Measurements from ENCODE around the gene RNASE8.

The RNASE8 gene

GRCh38 chr14:21092273-21093011 lies 34.8 kb downstream of the RNASE8 start:
- no peak for DNase-seq (ENCODE audit: low spot score)

GRCh38 chr14:21093018-21093417 lies 35.4 kb downstream of the RNASE8 start:
- DNase-seq (ENCODE audit: low spot score), result no peak

GRCh38 chr14:21093769-21094681 lies 36.4 kb downstream of the RNASE8 start:
- no peak for DNase-seq (ENCODE audit: low spot score)

- DNase-seq (ENCODE audit: low spot score), result no peak
Measured at GRCh38 chr14:21095430-21096205, 38.0 kb downstream of the RNASE8 start.

- no peak for DNase-seq (ENCODE audit: low spot score)
Measured at GRCh38 chr14:21096438-21096837, 38.8 kb downstream of the RNASE8 start.

DNA sequence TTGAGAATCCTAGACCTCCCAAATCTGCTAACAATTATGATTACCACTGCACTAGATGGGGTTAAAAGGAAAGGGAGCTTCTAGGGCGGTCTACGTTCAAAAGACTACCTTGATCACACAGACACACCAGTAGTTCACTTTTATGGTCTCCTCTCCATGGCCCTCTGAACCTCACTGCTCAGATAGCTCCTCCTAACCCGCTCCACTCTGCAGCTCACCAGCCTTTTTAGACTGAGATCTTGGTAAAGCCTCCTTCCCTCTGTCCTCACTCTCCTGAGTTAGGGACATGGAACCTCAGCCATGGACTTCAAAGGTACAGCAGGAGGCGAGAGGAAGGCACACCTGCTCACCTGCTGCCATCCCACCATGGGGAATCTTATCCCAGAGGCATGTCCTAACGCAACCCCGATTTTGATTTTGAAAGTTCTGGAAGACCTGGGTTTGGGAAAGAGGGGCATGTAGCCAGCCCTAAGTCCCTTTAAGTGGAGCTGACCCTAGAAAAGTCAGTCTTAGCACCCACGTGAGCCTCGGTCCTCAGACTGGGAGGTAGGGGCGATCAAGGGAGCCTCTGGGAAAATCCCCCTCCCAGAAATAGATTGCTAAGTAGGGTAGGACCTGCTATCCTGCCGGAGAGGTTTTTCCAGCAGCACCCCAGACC lies 39.5 kb downstream of the RNASE8 start:
- DNase-seq (ENCODE audit: low spot score), result peak; percentile 23

DNA sequence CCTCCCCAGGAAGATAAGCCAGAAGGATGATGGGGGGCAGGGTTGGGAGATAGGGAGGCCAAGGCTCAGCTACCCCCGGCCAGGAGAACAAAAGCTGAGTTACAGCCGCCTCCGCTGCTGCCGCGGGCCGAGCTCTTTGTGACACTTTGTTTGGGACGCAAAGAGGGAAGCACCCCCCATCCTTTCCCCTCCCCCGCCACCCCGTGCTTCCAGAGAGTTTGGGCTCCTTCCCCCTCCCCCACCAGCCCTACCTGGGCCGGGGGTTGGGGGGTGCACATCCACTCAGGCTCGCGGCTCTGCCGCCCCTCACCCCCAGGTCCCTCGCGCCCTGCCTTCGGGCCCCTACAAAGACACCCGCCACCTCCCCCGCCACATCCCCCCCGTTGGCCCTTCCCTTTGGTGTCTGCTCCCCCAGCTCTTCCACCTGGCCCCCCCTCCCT lies 40.0 kb downstream of the RNASE8 start:
- no peak for DNase-seq (ENCODE audit: low spot score)

DNA sequence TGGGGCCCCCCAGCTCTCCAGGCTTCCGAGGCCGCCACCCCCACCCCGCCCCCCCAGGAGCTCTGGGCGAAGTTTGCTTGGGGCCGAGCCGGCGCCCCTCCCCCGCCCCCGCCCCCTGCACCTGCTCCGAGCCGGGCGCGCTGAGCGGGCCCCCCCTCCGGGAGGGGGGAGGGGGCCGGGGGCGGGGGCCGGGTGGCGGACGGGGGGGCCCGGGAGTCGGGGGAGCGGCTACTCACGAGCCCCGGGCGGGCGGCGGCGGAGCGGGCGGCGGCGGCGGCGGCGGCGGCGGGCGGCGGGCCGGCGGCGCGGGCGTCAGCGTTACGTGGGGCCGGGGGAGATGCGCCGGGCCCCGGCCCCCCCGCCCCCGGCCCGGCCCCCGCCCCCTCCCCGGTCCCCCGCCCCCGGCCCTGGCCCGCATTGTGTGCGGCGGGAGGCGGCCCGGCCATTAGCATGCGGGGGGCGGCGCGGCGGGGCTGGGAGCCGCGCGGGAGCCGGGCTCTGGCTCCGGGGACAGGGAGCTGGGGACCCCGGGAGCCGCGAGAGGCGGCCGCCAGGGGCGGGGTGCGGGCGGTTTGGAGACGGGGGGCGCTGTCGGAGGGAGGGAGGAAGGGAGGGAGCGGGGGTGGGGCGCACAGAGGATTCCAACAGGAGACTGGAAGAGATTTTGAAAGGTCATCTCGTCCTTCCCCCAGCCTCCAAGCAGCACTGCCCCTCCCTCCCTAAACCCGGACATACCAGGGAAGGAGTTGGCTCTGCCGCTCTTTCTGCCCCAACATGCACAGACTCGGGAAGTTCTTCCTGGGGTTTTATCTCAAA lies 40.7 kb downstream of the RNASE8 start, which contains the start of gene ZNF219:
TSS of gene ZNF219 (minus strand) at position 580 of the 816 bp plus-strand sequence. CDS start 5,064 bp downstream, outside the sequence.
- DNase-seq (ENCODE audit: low spot score), result peak; percentile 42

- no peak for DNase-seq (ENCODE audit: low spot score)
Measured at GRCh38 chr14:21098892-21099595, 41.4 kb downstream of the RNASE8 start.

- no peak for DNase-seq (ENCODE audit: low spot score)
Measured at GRCh38 chr14:21099596-21099985, 42.0 kb downstream of the RNASE8 start.

DNA sequence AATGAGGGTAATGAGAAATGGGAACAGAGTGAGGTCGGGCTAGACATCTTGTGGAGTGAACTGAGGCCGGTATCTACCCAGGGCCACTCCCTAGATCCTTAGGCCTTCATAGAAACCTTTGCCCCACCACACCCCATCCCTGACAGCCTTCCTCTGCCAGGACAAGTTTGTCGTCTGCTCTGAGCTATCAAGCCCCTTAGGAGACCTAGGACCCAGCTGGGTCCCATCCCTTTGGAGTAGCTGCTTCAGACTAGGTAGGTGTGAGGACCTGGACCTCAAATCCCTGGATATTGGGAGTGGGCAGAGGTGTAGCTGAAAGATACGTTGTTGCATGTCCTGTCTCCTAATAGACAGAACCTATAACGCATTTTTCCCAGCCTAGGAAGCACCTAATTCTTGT lies 43.3 kb downstream of the RNASE8 start, which contains the start of gene TMEM253:
TSS of gene TMEM253 (plus strand) at position 136 of the 400 bp plus-strand sequence. CDS start 278 bp downstream, outside the sequence.
- DNase-seq (ENCODE audit: low spot score), result no peak

GRCh38 chr14:21101802-21102413 lies 44.3 kb downstream of the RNASE8 start:
- no peak for DNase-seq (ENCODE audit: low spot score)

- no peak for DNase-seq (ENCODE audit: low spot score)
Measured at GRCh38 chr14:21102521-21103410, 45.1 kb downstream of the RNASE8 start.

DNA sequence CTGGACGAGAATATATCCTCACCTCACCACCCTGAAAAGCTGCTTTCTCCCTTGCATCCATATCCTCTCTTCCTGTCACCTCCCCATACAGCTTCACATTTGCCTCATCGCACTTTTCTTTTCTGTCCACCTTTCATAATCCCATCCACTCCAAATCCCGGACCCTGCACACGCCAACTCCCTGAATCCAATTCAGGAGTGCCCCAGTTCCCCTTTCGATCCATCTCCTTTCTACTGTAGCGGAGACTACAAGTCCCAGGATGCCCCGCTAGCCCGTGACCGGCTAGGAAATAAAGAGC lies 45.7 kb downstream of the RNASE8 start:
- no peak for DNase-seq (ENCODE audit: low spot score)

- peak; percentile 94 for DNase-seq (ENCODE audit: low spot score)
Measured at GRCh38 chr14:21103710-21104447, 46.3 kb downstream of the RNASE8 start.

DNA sequence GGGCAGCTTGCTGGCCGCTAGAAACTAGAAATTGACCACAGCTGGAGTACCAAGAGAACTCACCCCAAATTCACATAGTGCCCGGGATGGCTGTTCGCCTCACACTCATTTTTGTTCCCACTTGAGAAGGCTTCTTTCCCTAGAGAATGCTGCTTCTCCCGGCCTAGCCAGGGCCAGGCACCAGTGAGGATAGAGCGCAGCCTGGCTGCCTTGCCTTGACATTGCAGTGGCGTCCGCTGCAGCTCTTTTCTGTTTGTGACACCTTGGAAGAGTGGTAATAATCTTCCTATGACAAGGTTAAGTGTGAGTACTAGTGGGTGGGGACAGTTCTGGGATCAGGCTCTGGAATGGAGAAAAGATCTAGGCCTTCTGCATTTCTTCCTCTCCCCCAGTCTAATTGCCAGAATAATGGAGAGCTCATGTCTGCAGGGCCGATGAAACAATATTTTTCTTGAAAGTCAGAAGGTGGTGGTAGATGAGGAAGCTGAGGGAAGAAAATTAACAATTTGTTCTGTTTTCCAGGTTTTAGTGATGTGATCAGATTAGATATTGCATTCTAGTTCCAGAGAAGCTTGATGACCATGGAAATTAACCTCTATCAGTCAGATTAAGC lies 46.9 kb downstream of the RNASE8 start:
- peak; percentile 87 for DNase-seq (ENCODE audit: low spot score)

GRCh38 chr14:21105095-21105494 lies 47.5 kb downstream of the RNASE8 start:
- DNase-seq (ENCODE audit: low spot score), result no peak

DNA sequence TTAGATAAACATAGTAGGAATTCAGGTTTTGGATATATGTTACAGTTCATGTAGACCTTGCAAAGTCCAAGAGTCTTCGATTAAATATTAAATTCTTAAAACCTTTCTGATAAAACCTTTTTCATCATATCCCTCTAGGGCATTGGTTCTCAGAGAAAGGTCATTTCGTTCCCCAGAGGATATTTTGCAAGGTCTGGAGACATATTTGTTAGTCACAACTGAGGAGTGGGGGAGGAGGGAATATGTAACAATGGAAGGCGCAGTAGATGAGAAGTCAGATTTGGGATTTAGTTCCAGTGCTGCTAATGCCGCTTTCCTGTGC lies 48.5 kb downstream of the RNASE8 start:
- no peak for DNase-seq (ENCODE audit: low spot score)
